T-helper 1 cell treated with Interleukin-12 subunit alpha and Interleukin-12 subunit beta and Interleukin-4 antibody, amounts not matched to agents 30 μg/mL and 1 μg/mL, for 36 hours (primary cell): ENCODE measurements around the gene MSI2.

Experiments
- H3K27ac Mint-ChIP-seq: one replicate; pipeline ENCODE4 v1.8.0; 2021; ENCODE audit warnings: mild to moderate bottlenecking, mixed read lengths
- H3K27me3 Mint-ChIP-seq: one replicate; pipeline ENCODE4 v1.8.0; 2021; ENCODE audit warnings: low read depth, mixed read lengths
- H3K36me3 Mint-ChIP-seq: one replicate; pipeline ENCODE4 v1.8.0; 2021; ENCODE audit warnings: low read depth, mixed read lengths
- H3K4me1 Mint-ChIP-seq: one replicate; pipeline ENCODE4 v1.8.0; 2021; ENCODE audit warnings: low read depth, mixed read lengths
- H3K4me3 Mint-ChIP-seq: one replicate; pipeline ENCODE4 v1.8.0; 2021; ENCODE audit warnings: mild to moderate bottlenecking, moderate library complexity, mixed read lengths
- H3K9me3 Mint-ChIP-seq: one replicate; pipeline ENCODE4 v1.8.0; 2021; ENCODE audit warnings: mixed read lengths

The MSI2 gene

DNA sequence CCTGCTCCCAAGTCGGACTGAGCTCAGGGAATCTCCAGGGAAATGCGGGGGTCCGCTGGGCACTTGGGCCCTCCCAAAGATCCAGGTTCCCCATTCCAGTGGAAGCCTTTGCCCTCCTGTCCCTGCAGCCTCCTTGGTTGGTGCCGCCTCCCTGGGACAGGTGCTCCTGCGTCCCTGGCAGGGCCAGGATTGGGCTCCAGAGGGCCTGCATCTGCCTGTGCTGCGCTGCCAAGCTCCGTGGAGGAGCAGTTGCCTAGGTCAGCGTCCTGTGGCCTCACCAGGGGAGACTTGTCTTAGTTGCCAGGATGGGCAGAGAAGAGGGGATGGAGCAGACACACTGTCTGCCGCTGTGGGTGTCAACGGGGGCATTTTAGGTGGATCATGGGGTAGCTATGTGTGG, 67.1 kb downstream of the MSI2 start:
- Mint-ChIP-seq H3K4me3 (no peak overlapping the region), H3K4me1 (peaks cover 14% of the 10 kb centered on the region), H3K36me3 (peaks cover 27% of the 10 kb centered on the region), H3K9me3 (no peaks in the 10 kb centered on the region), H3K27ac (no peak overlapping the region), H3K27me3 (no peaks in the 10 kb centered on the region)

DNA sequence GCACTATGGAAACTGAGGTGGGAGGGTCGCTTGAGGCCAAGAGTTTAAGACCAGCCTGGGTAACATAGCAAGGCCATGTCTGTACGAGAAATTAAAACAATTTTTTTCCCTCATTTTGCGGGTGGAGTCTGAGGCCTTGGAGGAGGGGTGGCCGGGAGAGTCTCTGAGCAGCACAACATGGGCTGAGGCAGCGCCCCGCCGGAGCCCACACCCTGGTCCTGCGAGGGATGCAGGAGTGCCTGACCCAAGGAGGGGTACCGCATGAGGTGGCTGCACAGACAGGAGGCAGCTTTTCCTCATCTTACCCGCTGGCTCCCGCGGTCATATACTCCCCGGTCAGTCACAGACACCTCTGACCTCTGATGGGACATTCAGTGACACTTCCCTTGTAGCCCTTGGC, 67.7 kb downstream of the MSI2 start:
- Mint-ChIP-seq H3K27me3 (no peaks in the 10 kb centered on the region), H3K4me3 (no peak overlapping the region), H3K27ac (no peak overlapping the region), H3K36me3 (peaks cover 27% of the 10 kb centered on the region), H3K4me1 (peaks cover 15% of the 10 kb centered on the region), H3K9me3 (no peaks in the 10 kb centered on the region)

DNA sequence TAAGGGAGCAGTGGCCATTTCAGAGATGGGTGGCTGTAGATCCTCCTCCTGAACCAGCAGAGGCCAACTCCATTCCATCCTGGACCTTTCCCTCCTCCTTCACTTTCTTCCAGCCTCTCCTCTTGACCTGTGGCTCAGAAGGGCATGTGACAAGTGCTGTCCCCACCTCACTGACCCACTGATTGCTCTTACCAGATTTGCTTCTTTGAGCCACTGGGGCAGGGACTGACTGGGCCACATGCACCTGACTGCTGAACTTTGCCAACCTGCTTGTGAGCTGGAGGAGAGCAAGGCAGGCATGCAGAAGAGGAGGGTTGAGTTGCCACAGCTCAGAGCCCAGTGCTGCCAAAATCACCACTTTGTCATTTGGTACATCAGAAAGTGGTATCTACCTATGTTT, 68.3 kb downstream of the MSI2 start:
- Mint-ChIP-seq H3K27ac (no peak overlapping the region), H3K4me3 (no peak overlapping the region), H3K36me3 (peaks cover 27% of the 10 kb centered on the region), H3K27me3 (no peaks in the 10 kb centered on the region), H3K4me1 (peaks cover 17% of the 10 kb centered on the region), H3K9me3 (no peaks in the 10 kb centered on the region)

DNA sequence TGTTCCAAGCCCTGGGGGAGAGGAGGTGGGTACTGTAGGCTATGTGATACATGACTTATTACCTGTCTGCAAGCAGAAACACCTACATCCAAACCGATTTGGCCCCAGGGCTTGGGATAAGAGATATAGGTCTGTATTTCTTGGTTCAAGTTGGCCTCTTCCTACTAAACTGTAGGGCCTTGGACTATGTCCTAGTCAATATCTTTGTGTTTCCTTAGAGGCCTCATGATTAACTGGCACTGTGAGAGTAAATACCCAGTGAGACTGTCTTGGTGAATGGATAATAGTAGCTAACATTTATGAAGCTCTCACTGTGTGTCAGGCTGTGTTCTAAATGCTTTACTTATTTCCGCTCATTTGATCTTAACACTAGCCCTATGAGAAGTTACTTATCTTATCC, 70.0 kb downstream of the MSI2 start:
- peaks cover 26% of the 10 kb centered on the region for H3K36me3 Mint-ChIP-seq
- H3K27ac Mint-ChIP-seq: no peak overlapping the region
- no peaks in the 10 kb centered on the region for H3K9me3 Mint-ChIP-seq

DNA sequence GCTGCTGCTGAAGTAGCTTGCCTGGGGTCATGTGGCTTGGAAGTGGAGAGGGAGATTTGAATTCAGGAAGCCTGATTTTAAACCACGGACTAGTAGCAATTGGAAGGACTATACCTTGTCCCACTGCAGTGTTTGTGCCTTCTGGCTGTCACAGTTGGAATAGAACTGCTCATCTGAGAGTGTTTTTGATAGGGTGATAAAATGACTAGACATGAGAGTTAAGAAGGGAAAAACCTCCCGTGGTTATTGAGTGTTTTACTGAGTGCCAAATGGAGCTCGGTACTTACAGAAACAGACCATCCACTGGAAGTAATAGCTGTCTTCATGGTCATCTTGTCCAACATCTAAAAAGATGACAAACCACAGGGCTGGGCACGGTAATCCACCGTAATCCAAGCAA, 70.4 kb downstream of the MSI2 start:
- Mint-ChIP-seq H3K36me3 (peaks cover 28% of the 10 kb centered on the region), H3K27me3 (no peaks in the 10 kb centered on the region), H3K4me1 (peaks cover 16% of the 10 kb centered on the region), H3K9me3 (no peaks in the 10 kb centered on the region), H3K27ac (no peak overlapping the region), H3K4me3 (no peak overlapping the region)

More for the DNA sequence above, 70.0 kb downstream of the MSI2 start:
- Mint-ChIP-seq H3K4me3 (no peak overlapping the region), H3K27me3 (no peaks in the 10 kb centered on the region), H3K4me1 (peaks cover 16% of the 10 kb centered on the region)

DNA sequence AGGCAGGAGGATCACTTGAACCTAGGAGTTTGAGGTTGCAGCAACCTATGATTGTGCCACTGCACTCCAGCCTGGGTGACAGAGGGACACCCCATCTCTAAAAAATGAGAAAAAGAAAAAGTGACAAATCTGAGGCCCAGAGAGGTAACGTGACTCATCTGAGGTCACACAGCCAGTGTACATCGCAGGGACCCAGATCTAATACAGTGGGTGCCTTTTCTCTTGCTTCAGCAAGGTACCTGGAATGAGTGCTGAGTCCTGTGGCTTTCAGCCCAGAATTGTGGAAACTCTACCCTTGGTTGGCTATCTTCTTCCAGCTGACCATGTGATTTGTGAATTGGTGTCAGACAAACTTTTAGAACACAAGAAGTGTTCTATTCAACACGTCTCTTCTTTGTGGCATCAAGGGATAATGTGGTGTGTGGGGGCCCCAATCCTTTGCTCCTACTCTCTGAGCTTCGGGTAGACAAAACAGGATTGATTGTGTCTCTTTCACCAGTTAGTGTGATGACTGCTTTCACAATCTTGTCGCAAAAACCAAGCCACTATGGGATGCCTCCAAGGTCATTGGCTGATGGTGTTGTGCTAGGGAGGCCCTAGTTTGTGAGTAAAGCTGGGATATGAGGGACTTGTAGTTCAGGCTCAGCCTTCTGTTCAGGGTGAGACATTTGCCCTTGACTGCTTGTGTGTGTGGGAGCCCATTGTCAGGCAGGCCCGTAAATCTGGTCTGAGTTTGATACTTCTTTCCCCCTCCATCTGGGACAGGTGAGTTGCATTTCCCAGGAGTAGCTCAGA, 71.0 kb downstream of the MSI2 start:
- Mint-ChIP-seq H3K27ac (no peak overlapping the region), H3K4me1 (peaks cover 16% of the 10 kb centered on the region), H3K4me3 (no peak overlapping the region), H3K9me3 (no peaks in the 10 kb centered on the region), H3K27me3 (no peaks in the 10 kb centered on the region), H3K36me3 (peaks cover 28% of the 10 kb centered on the region)

DNA sequence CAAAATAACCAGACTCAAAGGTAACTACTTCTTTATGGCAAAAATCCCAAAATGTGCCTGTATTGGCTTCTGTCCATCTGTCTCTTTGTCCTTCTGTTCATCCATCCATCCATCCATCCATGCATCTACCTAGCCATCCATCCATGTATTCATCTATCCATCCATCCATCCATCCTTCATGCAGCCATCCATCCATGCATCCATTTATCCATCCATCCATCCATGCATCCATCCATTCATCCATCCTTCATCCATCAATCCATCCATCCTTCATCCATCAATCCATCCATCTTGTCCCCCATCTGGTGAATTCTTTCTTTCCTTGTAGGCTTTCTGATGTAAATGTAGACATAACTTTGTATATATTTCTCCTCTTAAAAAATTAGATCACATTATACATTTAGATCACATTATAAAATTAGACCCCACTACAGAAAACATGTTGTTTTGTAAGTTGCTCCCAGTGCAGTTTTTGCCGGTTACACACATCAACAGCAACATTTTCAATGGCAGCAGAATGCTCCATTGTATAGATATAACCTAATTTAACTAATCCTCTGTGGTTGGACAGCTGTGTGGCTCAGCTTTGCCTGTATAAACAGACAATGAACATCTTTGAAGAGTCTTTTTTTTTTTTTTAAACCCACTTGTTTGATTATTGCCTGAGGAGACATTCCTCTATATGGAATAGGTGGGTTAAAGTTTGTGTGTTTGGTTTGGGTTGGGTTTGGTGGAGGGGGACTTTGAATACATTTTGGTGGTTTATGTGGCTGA, 72.0 kb downstream of the MSI2 start:
- no peak overlapping the region for H3K4me3 Mint-ChIP-seq

DNA sequence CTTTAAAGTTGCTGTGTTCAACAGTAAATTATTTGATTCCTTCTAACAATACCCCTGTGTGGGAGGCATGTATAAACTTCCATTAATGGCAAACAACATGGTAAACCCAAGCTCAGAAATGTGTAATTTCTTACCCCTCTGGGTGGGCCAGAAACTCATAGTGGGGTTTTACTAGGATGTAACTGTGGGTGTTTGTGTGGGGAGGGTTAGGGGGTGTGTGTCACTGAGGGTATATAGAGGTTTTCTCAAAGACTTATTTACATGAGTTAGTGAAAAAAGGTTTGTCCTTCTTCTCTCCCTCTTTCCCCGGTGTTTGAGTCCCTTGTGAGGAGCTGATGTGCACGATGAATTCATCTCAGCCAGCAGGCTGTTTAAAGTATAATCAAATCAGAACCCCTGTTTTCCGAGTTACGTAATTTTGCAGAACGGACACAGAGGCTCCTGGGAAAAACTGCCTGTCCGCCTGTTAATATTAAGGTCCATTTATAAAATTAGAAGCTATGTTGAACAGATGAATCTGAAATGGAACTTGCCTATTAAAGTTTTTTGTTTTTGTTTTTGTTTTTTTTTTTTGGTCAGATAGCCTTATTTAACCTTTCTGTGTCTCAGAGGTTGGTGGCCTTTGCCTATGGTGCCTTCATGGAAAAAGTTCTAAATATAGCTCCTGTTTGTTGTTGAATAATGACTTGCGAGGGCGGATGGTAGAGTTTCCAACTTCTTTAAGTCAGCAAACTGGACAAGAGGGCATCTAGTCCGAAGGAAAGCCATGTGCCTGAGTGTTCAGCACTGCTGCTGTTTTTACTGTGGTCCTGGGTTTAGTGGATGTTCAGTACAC, 73.3 kb downstream of the MSI2 start:
- no peaks in the 10 kb centered on the region for H3K9me3 Mint-ChIP-seq
- H3K4me1 Mint-ChIP-seq: peaks cover 16% of the 10 kb centered on the region
- no peaks in the 10 kb centered on the region for H3K27me3 Mint-ChIP-seq
- H3K36me3 Mint-ChIP-seq: peaks cover 25% of the 10 kb centered on the region
- no peak overlapping the region for H3K4me3 Mint-ChIP-seq
- no peak overlapping the region for H3K27ac Mint-ChIP-seq

More for the DNA sequence above, 72.0 kb downstream of the MSI2 start:
- H3K9me3 Mint-ChIP-seq: no peaks in the 10 kb centered on the region
- H3K27me3 Mint-ChIP-seq: no peaks in the 10 kb centered on the region
- peaks cover 27% of the 10 kb centered on the region for H3K36me3 Mint-ChIP-seq
- no peak overlapping the region for H3K27ac Mint-ChIP-seq
- peaks cover 16% of the 10 kb centered on the region for H3K4me1 Mint-ChIP-seq

DNA sequence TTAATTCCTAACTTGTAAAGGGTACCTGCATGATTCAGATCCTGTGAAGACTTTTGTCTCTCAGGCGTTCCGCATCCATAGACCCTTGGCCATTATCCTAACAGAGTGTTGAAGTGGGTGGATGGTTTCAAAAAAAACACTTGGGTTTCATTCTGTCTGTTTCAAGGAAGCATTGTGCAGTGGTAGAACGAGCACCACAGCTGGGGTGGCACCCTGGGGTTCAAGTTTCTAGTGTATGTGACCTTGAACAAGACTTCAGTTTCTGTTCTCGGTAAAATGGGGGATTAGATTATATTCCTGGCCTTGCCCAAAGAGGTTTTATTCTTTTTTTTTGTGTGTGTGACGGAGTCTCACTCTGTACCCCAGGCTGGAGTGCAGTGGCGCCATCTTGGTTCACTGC, 74.3 kb downstream of the MSI2 start:
- Mint-ChIP-seq H3K4me1 (peaks cover 18% of the 10 kb centered on the region), H3K27ac (no peak overlapping the region), H3K9me3 (no peaks in the 10 kb centered on the region), H3K36me3 (peaks cover 20% of the 10 kb centered on the region), H3K4me3 (no peak overlapping the region), H3K27me3 (no peaks in the 10 kb centered on the region)

DNA sequence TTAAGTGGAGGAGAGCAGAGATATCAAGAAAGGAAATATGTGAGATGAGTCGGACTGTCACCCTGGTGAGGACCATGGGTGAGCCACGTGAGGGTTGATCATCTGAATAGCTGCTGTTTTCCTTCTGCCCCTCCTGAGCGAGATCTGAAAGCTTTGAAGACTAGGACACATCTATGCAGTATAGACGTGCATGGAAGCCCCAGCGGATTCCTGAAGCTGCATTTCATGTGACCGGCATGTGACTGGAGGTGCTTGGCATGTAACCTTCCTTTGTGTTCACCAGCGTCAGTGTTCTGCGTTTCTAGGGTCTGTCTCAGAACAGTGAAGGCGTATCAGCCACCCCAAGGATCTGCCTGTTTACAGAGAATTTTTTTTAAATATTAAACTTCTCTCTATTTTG, 75.1 kb downstream of the MSI2 start:
- H3K27ac Mint-ChIP-seq: no peak overlapping the region
- H3K27me3 Mint-ChIP-seq: no peaks in the 10 kb centered on the region
- H3K4me1 Mint-ChIP-seq: peaks cover 21% of the 10 kb centered on the region
- no peak overlapping the region for H3K4me3 Mint-ChIP-seq
- H3K9me3 Mint-ChIP-seq: no peaks in the 10 kb centered on the region
- peaks cover 19% of the 10 kb centered on the region for H3K36me3 Mint-ChIP-seq

DNA sequence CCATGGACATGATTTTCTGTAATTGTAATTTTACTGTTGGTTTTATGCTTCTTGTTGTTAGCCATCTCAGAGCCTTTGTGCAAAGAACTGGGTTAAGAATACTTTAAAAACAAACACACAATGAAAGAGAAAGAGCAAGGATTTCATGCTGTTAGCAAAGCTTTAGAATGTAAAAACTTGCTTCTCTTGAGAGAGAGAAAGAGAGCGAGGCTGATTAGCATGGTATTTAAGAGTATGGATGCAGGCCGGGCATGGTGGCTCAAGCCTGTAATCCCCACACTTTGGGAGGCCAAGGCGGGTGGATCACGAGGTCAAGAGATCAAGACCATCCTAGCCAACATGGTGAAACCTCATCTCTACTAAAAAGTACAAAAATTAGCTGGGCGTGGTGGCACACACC, 76.2 kb downstream of the MSI2 start:
- no peaks in the 10 kb centered on the region for H3K9me3 Mint-ChIP-seq
- no peaks in the 10 kb centered on the region for H3K27me3 Mint-ChIP-seq
- H3K4me1 Mint-ChIP-seq: peaks cover 17% of the 10 kb centered on the region
- peaks cover 16% of the 10 kb centered on the region for H3K36me3 Mint-ChIP-seq
- H3K4me3 Mint-ChIP-seq: no peak overlapping the region
- no peak overlapping the region for H3K27ac Mint-ChIP-seq

DNA sequence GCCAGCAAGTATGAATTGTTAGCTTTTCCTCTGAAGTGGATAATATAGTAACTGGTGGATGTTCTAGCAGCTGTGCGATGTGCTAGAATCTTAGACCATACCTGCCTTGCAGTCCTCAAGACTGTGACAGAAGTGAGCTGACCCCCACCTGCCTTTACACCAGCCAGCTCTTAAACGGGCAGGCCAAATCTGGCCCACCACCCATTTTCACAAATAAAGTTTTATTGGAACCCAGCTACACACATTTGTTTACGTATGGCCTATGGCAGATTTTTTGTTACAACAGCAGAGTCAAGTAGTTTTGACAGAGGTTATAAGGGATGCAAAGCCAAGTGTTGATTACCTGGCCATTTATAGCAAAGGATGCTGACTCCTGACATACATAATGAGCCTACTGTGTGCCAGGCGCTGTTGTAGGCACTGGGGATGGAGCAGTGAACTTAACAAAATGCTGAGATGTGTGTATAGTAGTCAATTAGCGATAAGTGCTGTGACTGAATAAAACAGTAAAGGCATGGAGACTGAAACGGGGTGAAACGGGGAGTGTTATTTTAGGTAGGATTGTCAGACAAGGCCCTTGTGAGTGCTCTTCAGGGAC, 79.0 kb downstream of the MSI2 start:
- Mint-ChIP-seq H3K4me1 (peaks cover 23% of the 10 kb centered on the region), H3K4me3 (no peak overlapping the region), H3K27ac (peak overlapping the region; percentile 8), H3K27me3 (no peaks in the 10 kb centered on the region), H3K36me3 (peaks cover 17% of the 10 kb centered on the region), H3K9me3 (no peaks in the 10 kb centered on the region)

DNA sequence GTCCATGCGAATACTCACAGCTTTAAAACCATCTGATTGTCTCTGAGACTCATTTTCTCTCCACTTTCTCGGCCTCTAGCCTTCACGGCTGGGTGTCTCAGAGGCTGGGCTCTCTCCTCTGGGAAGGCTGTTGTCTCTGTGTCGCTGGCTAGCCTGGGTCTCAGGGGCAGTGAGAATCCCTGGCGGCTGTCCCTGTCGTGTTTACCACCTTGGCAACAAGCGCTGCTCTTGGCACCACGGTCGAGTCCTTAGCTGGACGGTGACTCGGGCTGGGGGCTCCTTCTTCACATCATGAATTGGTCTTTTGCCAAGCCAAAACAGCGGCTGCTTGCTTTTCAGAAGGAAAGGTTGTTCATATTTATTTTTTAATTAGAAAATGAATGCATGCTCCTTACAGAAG, 81.1 kb downstream of the MSI2 start:
- no peak overlapping the region for H3K4me3 Mint-ChIP-seq

DNA sequence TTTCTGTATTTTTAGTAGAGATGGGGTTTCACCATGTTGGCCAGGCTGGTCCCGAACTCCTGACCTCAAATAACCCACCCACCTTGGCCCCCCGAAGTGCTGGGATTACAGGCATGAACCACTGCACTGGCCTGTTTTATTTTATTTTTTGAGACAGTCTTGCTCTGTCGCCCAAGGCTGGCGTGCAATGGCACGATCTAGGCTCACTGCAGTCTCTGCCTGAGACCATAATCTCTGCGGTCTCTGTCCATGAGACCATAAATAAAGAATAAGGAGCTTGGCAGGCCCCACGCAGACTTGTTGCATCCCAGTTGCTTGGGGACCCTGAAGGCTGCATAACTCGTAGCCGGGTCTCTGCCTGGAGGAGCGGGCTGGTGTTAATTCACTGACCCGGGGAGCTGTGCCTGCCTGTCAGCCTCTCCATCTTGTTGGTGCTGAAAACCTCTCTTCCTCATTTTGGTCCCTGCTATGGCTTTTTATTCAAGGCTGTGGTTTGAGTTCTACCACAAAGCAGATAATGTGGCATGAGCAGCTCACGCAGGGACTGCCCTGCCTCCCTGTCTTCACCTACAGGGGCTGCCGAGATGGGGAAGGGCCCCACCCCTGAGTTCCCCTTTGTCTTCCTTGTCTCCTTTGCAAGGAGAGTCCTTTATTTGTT, 82.1 kb downstream of the MSI2 start:
- Mint-ChIP-seq H3K27me3 (no peaks in the 10 kb centered on the region), H3K36me3 (peaks cover 14% of the 10 kb centered on the region), H3K27ac (peak overlapping the region; percentile 46), H3K4me1 (peaks cover 32% of the 10 kb centered on the region), H3K4me3 (no peak overlapping the region), H3K9me3 (no peaks in the 10 kb centered on the region)

More for the DNA sequence above, 81.1 kb downstream of the MSI2 start:
- Mint-ChIP-seq H3K4me1 (peaks cover 29% of the 10 kb centered on the region), H3K27me3 (no peaks in the 10 kb centered on the region), H3K36me3 (peaks cover 11% of the 10 kb centered on the region), H3K9me3 (no peaks in the 10 kb centered on the region), H3K27ac (no peak overlapping the region)
